Suprapubic skin (tissue), 4 donors: ENCODE measurements around the gene FAM222A.

ENCODE experiments used
- CTCF ChIP-seq, 2 donors: fragments of 200-600 bp in 1 of 2; fragments of 450-650 bp in 1 of 2; sonication (generic) in 1 of 2; IDR thresholded peaks; one replicate each; pipeline ENCODE4 v1.5.1; 2016 to 2019; ENCODE audit warnings: antibody characterized with exemption in 2 of 2, mild to moderate bottlenecking in 1 of 2, moderate library complexity in 1 of 2
- EP300 ChIP-seq: sonication (generic); formaldehyde crosslinking; IDR thresholded peaks from one replicate; pipeline ENCODE4 v1.6.1; 2017; ENCODE audit warnings: antibody characterized with exemption
- POLR2A ChIP-seq, 2 donors: fragments of 450-650 bp; IDR thresholded peaks; one replicate each; pipeline ENCODE4 v1.6.1; 2017; ENCODE audit warnings: antibody characterized with exemption in 2 of 2, mild to moderate bottlenecking in 2 of 2, moderate library complexity in 2 of 2
- POLR2AphosphoS5 ChIP-seq, 3 donors: sonication (generic); formaldehyde crosslinking; IDR thresholded peaks; one replicate each; pipeline ENCODE4 v1.6.1; 2017; ENCODE audit warnings: antibody characterized with exemption in 3 of 3

GRCh38 chr12:109789526-109790048 lies 76.0 kb downstream of the FAM222A start:
- TF ChIP-seq CTCF (IDR thresholded peaks at IDR 0.05) (no peak), POLR2A (IDR thresholded peaks at IDR 0.05) (no peak), EP300 (no peak), POLR2AphosphoS5 (IDR thresholded peaks at IDR 0.05) (no peak)
